Embryonic facial prominence (tissue), 1 donor: ENCODE measurements around the gene SUSD3.

Experiments
- DNase-seq: peaks from one replicate; pipeline ENCODE4 v3.0.0-alpha.2; 2016; ENCODE audit errors: extremely low spot score

Gene SUSD3

DNA sequence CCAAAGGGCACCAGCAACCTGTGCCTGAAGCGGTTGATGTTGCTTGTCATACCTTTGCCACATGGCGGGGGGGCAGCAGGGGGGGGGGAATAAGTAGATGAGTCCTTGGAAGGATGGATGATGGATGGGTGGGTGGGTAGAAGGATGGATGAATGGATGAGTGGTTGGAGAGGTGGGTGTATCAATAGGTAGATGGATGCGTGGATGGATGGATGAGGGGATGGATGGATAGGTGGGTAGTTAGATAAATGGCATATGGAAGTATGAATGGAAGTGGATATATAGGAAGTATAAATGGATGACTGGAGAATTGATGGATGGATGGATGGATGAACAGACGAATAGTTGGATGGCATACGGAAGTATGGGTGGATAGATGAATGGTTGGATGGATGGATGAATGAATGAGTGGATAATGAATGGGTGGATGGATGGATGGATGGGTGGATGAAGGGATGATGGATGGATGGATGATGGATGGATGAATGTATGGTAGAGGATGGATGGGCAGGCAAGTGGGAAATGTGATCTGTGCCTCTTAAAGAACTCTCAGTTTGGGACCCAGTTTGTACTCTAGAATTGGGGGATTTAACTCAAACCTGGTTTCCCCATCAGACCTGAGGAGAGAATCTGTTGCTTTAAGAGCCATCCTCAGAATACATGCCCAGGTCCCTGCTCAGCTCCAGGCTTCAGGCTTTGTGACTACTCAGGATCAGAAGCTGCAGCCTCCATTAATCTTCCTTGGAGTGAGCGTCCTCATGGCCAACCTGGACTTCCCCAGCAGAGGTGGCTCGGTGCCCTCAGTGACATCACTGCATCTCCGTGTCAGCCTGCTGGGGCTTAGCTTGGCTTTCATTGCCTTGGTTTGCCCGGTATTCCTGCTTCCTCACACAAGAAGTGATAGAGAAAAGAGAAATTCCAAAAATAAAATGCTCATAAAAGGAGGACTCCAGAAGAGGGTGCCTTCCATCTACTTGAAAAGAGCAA, 27.6 kb upstream of the SUSD3 start:
- no peak for DNase-seq

- no peak for DNase-seq
Measured at GRCh38 chr9:93031629-93032430, 26.7 kb upstream of the SUSD3 start.

- no peak for DNase-seq
Measured at GRCh38 chr9:93032545-93032944, 26.0 kb upstream of the SUSD3 start.

DNA sequence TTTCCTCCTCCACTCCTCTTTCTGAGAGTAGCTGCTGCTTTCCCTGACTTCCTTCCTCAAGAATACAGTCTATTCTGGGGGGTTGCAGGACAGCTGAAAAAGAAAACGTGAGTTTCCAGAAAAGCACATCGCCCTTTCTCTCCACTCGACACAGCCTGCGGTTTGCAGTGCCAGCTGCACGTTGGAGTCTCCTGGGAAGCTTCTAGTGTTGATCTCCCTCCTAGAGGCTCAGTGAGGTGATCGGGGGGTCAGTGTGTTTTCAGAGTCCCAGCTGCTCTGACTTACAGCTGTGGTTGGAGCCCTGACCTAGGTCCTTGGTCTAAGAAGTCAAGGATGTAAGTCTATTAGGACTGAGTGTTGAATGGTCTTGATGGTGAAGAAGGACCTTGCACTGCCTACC, 25.0 kb upstream of the SUSD3 start:
- DNase-seq, result no peak

DNA sequence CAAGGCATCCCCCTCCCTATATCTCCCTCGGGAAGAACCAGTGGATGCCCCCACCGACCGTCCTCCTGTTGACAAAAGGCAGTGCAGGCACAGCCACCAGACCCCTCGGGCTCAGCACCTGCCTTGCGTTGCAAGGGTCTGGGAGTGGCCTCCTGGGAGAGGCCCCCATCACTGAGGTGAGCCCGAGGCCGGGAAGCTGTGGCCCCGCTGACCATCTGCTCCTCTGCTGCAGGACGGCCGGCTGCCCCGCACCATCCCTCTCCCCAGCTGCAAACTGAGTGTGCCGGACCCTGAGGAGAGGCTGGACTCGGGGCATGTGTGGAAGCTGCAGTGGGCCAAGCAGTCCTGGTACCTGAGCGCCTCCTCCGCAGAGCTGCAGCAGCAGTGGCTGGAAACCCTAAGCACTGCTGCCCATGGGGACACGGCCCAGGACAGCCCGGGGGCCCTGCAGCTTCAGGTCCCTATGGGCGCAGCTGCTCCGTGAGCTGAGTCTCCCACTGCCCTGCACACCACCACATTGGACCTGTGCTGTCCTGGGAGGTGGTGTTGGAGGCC, 23.3 kb upstream of the SUSD3 start:
- no peak for DNase-seq

DNA sequence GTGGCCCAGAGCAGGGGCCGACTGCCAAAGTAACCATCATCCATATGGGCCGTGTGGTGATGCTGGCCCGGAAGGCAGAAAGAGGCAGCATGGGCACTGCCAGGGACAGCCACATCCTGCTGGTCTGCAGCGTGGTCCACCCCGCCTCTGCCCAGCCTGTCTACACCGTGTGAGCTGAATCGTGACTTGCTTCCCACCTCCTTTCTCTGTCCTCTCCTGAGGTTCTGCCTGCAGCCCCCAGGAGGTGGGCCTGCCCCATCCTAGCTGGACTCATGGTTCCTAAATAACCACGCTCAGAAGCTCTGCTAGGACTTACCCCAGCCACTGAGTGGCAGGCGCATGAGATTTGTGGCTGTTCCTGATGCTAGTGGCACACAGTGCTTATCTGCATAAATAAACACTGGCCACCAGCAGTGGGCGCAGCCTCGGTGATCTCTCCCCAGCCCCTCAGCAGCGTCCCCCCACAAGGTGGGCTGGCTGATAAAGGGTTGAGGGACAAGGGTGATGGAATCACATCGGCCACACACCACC, 22.6 kb upstream of the SUSD3 start:
- no peak for DNase-seq

DNA sequence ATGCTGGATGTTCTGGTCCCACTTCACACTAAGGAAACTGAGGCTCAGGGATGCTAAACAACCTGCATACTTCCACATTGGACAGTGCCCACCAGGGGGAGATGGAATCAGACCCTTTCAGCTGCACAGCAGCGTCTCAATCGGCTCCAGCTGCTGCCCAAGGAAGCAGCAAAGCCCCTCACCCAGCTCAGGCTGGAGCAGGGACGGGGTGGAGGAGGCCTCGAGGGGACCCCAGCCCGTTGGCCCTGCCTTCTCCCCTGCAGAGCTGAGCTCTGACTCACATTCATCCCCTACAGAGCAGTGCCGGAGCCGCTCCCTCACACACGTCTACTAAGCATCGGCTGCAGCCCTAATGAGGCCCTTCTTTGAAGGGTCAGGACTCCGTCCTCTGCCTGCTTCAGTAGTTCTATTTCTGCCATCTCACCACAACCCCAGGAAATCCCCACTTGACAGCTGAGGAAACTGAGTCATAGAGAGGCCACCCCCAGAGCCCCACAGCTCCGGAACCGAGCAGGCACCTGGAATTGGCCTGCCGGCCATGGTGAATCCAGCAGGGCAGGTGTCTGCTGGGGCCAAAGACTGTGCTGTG, 21.5 kb upstream of the SUSD3 start:
- DNase-seq, result no peak

- no peak for DNase-seq
Measured at GRCh38 chr9:93037476-93037971, 21.0 kb upstream of the SUSD3 start.

GRCh38 chr9:93038918-93039317, 19.6 kb upstream of the SUSD3 start:
- DNase-seq, result no peak

DNA sequence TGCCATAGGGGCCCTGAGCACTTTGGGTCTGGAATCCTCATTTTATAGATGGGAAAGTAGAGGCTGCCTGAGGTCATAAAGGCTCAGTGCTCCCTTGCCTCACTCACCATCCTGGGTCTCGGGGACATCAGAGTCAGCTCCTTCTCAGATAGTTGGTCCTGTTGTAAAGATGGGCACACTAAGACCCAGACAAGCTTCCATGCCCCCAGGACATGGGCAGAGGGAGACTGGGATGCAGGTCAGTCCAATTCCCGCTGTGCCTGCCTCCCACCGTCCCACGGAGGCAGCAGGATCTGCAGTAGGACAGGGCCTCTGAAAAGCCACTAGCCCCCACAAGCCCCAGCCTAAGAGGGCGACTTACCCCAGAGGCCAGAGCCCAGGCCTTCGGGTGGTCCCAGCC, 19.0 kb upstream of the SUSD3 start:
- DNase-seq, result no peak

DNA sequence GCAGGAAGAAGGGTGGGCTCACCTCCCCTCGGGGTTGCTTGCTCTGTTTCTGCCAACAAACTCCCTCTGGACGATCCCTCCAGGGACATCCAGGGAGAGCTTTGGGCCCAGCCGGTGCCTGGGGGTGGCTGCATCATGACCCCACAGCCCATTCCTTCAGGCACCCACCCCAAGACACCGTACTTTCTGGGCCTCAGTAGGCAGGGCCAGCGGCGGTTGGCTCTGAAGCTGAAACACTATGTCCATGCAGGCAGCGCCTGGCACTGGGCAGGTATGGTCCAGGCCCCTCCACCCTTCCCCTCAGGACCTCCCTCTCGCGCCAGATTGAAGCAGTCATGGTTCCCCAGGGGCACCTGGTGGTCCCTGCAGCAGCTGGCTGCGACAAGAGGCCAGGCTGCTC, 18.5 kb upstream of the SUSD3 start:
- no peak for DNase-seq

DNA sequence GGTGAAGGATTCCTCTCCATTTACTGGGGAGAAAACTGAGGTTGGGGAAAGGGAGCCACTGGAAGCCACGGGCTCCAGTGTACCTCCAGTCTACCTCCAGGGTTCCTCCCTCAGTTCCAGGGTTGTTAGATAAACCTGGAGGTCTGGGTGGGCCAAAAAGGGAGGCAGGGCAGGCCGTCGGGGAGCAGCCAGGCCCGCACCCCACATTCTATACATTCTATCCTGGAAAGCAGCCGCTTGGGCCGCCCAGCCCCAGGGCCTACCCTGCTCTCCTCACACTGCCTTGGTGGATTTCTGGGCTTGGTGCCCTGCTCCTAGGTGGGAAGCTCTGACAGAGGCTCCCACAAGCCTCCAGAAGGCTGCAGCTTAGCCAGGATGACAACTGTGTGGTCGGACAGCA, 18.1 kb upstream of the SUSD3 start:
- no peak for DNase-seq

- DNase-seq, result no peak
Measured at GRCh38 chr9:93041108-93041802, 17.2 kb upstream of the SUSD3 start.

DNA sequence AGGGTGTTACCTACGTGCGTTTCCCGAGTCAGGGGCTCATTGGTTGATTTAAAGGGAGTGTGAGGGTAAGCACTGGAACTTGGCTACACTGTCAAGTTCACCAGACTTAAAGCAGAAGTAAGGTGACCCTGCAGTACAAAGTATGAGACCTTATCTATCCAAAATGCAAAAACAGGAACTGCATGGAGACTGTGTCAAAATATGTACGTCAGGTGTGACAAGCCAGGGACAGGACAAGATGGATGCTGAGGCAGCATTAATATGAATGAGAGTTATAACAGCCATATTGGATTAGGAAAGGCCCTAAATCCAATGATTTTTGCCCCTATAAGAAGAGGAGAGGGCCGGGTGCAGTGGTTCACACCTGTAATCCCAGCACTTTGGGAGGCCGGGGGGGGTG, 15.4 kb upstream of the SUSD3 start:
- no peak for DNase-seq

GRCh38 chr9:93045521-93045920, 13.0 kb upstream of the SUSD3 start:
- no peak for DNase-seq

DNA sequence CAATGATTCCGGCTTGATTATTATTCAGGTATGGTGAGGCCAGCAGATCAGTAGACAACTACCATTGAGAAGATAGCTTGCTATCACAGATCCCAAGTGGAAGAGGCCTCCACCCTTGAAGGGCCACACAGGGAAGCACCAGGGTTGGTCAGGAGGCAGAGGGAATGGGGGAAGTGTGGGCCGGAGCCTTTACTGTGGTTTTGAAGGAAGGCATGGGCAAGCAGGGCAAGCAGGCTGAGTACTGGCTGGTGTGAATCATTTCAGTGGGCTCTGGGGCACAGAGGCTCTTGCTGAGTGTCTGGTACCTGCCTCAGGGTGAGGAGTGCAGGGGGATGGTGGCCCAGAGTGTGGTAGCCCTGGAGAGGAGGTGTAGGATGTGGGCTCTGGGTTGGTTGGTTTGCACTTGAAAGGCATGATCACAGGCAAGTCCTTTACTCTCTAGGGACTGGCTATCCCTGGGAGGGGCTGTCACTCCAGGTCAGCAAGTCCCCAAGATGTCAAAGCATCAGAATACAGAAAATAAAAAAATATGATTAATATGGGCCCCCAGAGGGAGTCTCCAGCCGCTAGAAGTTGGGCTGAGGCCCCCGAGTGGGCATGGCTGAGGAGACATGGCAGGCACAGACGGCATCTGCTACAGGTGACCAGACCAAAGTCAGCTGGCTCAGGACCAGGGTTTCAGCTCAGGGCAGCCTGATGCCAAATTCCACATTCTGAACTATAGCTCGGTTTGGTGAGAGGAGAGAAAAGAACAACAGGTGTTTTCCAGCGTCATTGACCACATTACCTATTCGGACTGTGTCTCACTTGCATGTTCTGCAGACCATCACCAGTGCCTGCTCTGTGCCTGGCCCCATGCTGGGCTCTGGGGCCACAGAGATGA, 9.7 kb upstream of the SUSD3 start:
- DNase-seq, result no peak

- no peak for DNase-seq
Measured at GRCh38 chr9:93049491-93049890, 9.0 kb upstream of the SUSD3 start.

DNA sequence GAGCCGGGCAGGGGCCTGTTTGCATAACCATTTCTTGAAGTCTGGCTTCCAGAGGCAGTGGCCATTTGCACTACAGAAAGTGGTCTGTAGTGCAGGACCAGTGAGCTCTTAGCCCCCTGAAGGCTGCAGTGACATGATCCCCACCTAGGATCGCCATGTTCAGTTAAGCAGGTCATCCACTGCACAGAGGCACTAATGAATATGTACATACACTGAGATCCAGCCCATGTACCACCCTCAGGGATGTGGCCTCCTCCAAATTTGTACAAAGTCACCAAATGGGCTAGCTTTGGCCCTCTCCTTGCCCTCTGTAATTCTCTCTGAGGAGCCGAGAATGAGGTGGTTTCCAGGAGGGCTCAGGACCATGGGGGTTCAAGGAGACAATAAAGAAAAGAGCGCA, 8.3 kb upstream of the SUSD3 start:
- no peak for DNase-seq

- no peak for DNase-seq
Measured at GRCh38 chr9:93051680-93052089, 6.8 kb upstream of the SUSD3 start.
